Breast epithelium (tissue), 3 donors: ENCODE data around the gene PAQR8.

Experiments used
- POLR2A ChIP-seq: fragments of 450-650 bp; IDR thresholded peaks from one replicate; pipeline ENCODE4 v1.6.1; 2016; ENCODE audit warnings: antibody characterized with exemption, mild to moderate bottlenecking, moderate library complexity
- POLR2AphosphoS5 ChIP-seq, 3 donors: sonication (generic); formaldehyde crosslinking; IDR thresholded peaks; one replicate each; pipeline ENCODE4 v1.6.1; 2017; ENCODE audit warnings: antibody characterized with exemption in 3 of 3
- TF ChIP-seq, protein P1 (sequence below), 3 donors: fragments of 450-650 bp; IDR thresholded peaks; one replicate each; pipeline ENCODE4 v1.5.1; 2016 to 2017; ENCODE audit warnings: antibody characterized with exemption in 3 of 3, mild to moderate bottlenecking in 3 of 3, moderate library complexity in 3 of 3

DNA sequence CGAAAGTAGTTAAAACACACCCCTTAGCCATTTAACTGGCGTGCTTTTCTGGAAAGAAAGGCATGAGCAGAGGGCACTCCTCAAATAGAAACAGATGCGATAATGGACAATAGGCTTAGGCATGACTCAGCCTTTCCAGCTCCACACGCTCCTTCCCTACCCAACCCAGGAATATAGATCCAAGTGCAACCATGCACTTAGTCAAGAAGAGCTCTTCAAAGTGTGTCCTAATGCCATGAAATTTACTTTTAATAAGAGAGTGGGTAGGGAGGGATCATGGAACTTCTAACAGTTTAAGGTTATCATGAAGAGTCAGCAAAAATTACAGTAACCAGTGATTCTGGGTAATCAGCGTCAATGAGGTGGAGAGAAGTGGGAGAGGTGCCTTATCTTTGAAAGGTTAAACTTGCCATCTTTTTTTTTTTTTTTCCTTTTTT, 55.7 kb downstream of the PAQR8 start:
- TF ChIP-seq POLR2A = no peak
- TF ChIP-seq, protein P1, sequence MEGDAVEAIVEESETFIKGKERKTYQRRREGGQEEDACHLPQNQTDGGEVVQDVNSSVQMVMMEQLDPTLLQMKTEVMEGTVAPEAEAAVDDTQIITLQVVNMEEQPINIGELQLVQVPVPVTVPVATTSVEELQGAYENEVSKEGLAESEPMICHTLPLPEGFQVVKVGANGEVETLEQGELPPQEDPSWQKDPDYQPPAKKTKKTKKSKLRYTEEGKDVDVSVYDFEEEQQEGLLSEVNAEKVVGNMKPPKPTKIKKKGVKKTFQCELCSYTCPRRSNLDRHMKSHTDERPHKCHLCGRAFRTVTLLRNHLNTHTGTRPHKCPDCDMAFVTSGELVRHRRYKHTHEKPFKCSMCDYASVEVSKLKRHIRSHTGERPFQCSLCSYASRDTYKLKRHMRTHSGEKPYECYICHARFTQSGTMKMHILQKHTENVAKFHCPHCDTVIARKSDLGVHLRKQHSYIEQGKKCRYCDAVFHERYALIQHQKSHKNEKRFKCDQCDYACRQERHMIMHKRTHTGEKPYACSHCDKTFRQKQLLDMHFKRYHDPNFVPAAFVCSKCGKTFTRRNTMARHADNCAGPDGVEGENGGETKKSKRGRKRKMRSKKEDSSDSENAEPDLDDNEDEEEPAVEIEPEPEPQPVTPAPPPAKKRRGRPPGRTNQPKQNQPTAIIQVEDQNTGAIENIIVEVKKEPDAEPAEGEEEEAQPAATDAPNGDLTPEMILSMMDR (IDR thresholded peaks at IDR 0.05) = no peak
- no peak for TF ChIP-seq POLR2AphosphoS5 (IDR thresholded peaks at IDR 0.05)
